Skeletal muscle tissue (tissue), 4 donors: ENCODE results near the gene PSMC4. TPM values are rescaled to one million over a fixed set of nuclear protein-coding genes. Genes with fewer than 3 reads are reported as not detected.

Experiments used
- H3K27ac ChIP-seq: one replicate; pipeline ENCODE4 v1.7.0; 2013; ENCODE audit warnings: mild to moderate bottlenecking, low read depth, low read length, inconsistent platforms
- H3K27me3 ChIP-seq, 3 donors: one replicate each; pipeline ENCODE4 v1.7.0; 2013; ENCODE audit warnings: low read length in 3 of 3; ENCODE audit not compliant: control insufficient read depth in 3 of 3, insufficient read depth in 3 of 3
- H3K36me3 ChIP-seq, 3 donors: one replicate each; pipeline ENCODE4 v1.7.0; 2013; ENCODE audit warnings: low read length in 3 of 3; ENCODE audit not compliant: control insufficient read depth in 3 of 3, insufficient read depth in 3 of 3
- H3K4me1 ChIP-seq, 3 donors: one replicate each; pipeline ENCODE4 v1.7.0; 2013; ENCODE audit warnings: low read length in 3 of 3, mild to moderate bottlenecking in 3 of 3; ENCODE audit not compliant: control insufficient read depth in 3 of 3, insufficient read depth in 3 of 3
- H3K4me3 ChIP-seq, 3 donors: one replicate each; pipeline ENCODE4 v1.7.0; 2013; ENCODE audit warnings: low read length in 3 of 3
- H3K9ac ChIP-seq, 3 donors: one replicate each; pipeline ENCODE4 v1.7.0; 2013; ENCODE audit warnings: low read length in 3 of 3, mild to moderate bottlenecking in 3 of 3, moderate library complexity in 2 of 3, low read depth in 1 of 3
- H3K9me3 ChIP-seq, 3 donors: one replicate each; pipeline ENCODE4 v1.7.0; 2013; ENCODE audit warnings: low read length in 3 of 3; ENCODE audit not compliant: control insufficient read depth in 3 of 3
- total RNA-seq: library from RNA; depleted of rRNA; stranded (reverse); fragments of >200 nt; gene quantifications from one replicate; pipeline ENCODE4 v1.2.3, GENCODE V29; 2014
- donor health status: Osteomylitis.

The PSMC4 gene
- total RNA-seq, 1 donor from 2014 or later, result 37.6 TPM

- no peak overlapping the region for H3K27ac ChIP-seq
- H3K4me1 ChIP-seq, result no peaks in the 10 kb centered on the region
- H3K27me3 ChIP-seq, result no peaks in the 10 kb centered on the region
- no peaks in the 10 kb centered on the region for H3K36me3 ChIP-seq
- H3K9ac ChIP-seq, result no peak overlapping the region
- no peak overlapping the region for H3K4me3 ChIP-seq
- H3K9me3 ChIP-seq, result peaks cover 19 to 42% (median 22%) of the 10 kb centered on the region in 3 donors
Observed at GRCh38 chr19:40025938-40026596, 55.1 kb downstream of the PSMC4 start.

DNA sequence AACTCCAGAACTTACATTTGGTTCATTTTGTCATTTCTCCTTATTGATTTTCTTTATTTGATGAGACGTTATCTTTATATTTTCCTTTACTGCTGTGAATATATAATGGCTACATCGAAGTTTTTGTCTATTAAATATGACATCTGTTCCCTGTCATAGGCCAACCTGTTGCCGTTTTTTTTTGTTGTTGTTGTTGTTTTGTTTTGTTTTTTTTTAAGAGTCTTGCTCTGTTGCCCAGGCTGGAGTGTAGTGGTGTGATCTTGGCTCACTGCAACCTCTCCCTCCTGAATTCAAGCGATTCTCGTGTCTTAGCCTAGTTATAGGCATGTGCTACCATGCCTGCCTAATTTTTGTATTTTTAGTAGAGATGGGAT is 55.6 kb downstream of the PSMC4 start:
- no peaks in the 10 kb centered on the region for H3K36me3 ChIP-seq
- H3K27me3 ChIP-seq, result no peaks in the 10 kb centered on the region
- no peak overlapping the region for H3K4me3 ChIP-seq
- H3K4me1 ChIP-seq, result no peaks in the 10 kb centered on the region
- peaks cover 20 to 42% (median 23%) of the 10 kb centered on the region in 3 donors for H3K9me3 ChIP-seq
- H3K27ac ChIP-seq, result no peak overlapping the region
- H3K9ac ChIP-seq, result no peak overlapping the region

Other genes starting within 250 kb of the PSMC4 start
- 5.7 TPM for gene CLC, start 233.1 kb upstream of the PSMC4 start, total RNA-seq
- not detected for gene LEUTX, start 192.3 kb upstream of the PSMC4 start, total RNA-seq
- 25.1 TPM for gene DYRK1B, start 137.0 kb upstream of the PSMC4 start, total RNA-seq
- gene FBL, start 124.8 kb upstream of the PSMC4 start, total RNA-seq, result 386 TPM
- gene FCGBP, start 36.5 kb upstream of the PSMC4 start, total RNA-seq, result 5.7 TPM
- gene ZNF546, start 25.9 kb downstream of the PSMC4 start, total RNA-seq, result 7.3 TPM
- gene ZNF780B, start 85.1 kb downstream of the PSMC4 start, total RNA-seq, result 14.6 TPM
- 14.6 TPM for gene ZNF780A, start 119.8 kb downstream of the PSMC4 start, total RNA-seq
- 3.1 TPM for gene MAP3K10, start 220.3 kb downstream of the PSMC4 start, total RNA-seq
- not detected for gene TTC9B, start 247.2 kb downstream of the PSMC4 start, total RNA-seq